Thyroid gland (tissue), 4 donors: Measurements from ENCODE around the gene KDM1A.
"Not testable (repeated sequence)": the region's sequence is repeated elsewhere in the genome, so short reads cannot be mapped to it uniquely, and the experiment has no call there.

Experiments used
- CTCF ChIP-seq, 6 experiments: fragments of 200-600 bp in 3 of 6; fragments of 450-650 bp in 3 of 6; sonication (generic) in 3 of 6; IDR thresholded peaks; one replicate each; pipeline ENCODE4 v1.5.1; 2016 to 2019; ENCODE audit warnings: antibody characterized with exemption in 6 of 6, mild to moderate bottlenecking in 2 of 6, inconsistent platforms in 1 of 6, moderate library complexity in 1 of 6
- POLR2A ChIP-seq, 2 donors: fragments of 450-650 bp; IDR thresholded peaks; one replicate each; pipeline ENCODE4 v1.6.1; 2017; ENCODE audit warnings: antibody characterized with exemption in 2 of 2, mild to moderate bottlenecking in 2 of 2, moderate library complexity in 1 of 2

- TF ChIP-seq CTCF, POLR2A (IDR thresholded peaks at IDR 0.05): not testable (repeated sequence)
These were observed 38.8 kb upstream of the KDM1A start for GRCh38 chr1:22980471-22980790.
